Stromal cell of bone marrow (primary cell): ENCODE results near the gene NRG3.
"Not testable (repeated sequence)": the region's sequence is repeated elsewhere in the genome, so short reads cannot be mapped to it uniquely, and the experiment has no call there.

Experiments
- DNase-seq: peaks from one replicate; pipeline ENCODE4 v3.0.0-alpha.2; 2012; ENCODE audit warnings: low read depth

The NRG3 gene

GRCh38 chr10:82924711-82925110 lies 1049.7 kb downstream of the NRG3 start:
- no peak for DNase-seq

GRCh38 chr10:82925547-82925946 lies 1050.6 kb downstream of the NRG3 start:
- no peak for DNase-seq

- no peak for DNase-seq
These were observed 1057.5 kb downstream of the NRG3 start for GRCh38 chr10:82932451-82932850.

GRCh38 chr10:82934429-82934828 lies 1059.4 kb downstream of the NRG3 start:
- DNase-seq = no peak

- DNase-seq = no peak
These were observed 1060.0 kb downstream of the NRG3 start for GRCh38 chr10:82934947-82935346.

- DNase-seq = no peak
These were observed 1063.3 kb downstream of the NRG3 start for GRCh38 chr10:82938331-82938730.

- DNase-seq = peak; percentile 43
These were observed 1067.5 kb downstream of the NRG3 start for GRCh38 chr10:82942286-82943099.

- no peak for DNase-seq
These were observed 1068.1 kb downstream of the NRG3 start for GRCh38 chr10:82943142-82943541.

- no peak for DNase-seq
These were observed 1075.0 kb downstream of the NRG3 start for GRCh38 chr10:82949816-82950575.

GRCh38 chr10:82953331-82953730 lies 1078.3 kb downstream of the NRG3 start:
- DNase-seq = no peak

- DNase-seq = no peak
These were observed 1078.9 kb downstream of the NRG3 start for GRCh38 chr10:82953909-82954308.

GRCh38 chr10:82960421-82961060 lies 1085.5 kb downstream of the NRG3 start:
- not testable (repeated sequence) for DNase-seq

- DNase-seq = no peak
These were observed 1086.9 kb downstream of the NRG3 start for GRCh38 chr10:82961864-82962263.

- DNase-seq = no peak
These were observed 1091.1 kb downstream of the NRG3 start for GRCh38 chr10:82966130-82966529.

- no peak for DNase-seq
These were observed 1093.5 kb downstream of the NRG3 start for GRCh38 chr10:82968533-82968932.

GRCh38 chr10:82969405-82969804 lies 1094.4 kb downstream of the NRG3 start:
- DNase-seq = no peak

GRCh38 chr10:82980321-82980720 lies 1105.3 kb downstream of the NRG3 start:
- DNase-seq = no peak

- DNase-seq = peak; percentile 29
These were observed 1106.2 kb downstream of the NRG3 start for GRCh38 chr10:82981137-82981723.

- DNase-seq = peak; percentile 95
These were observed 1107.2 kb downstream of the NRG3 start for GRCh38 chr10:82982110-82982608.

GRCh38 chr10:82986216-82986615 lies 1111.2 kb downstream of the NRG3 start:
- DNase-seq = no peak

GRCh38 chr10:83006479-83006878 lies 1131.5 kb downstream of the NRG3 start:
- not testable (repeated sequence) for DNase-seq

- no peak for DNase-seq
These were observed 1132.5 kb downstream of the NRG3 start for GRCh38 chr10:83007510-83007909.
